Panc1 (cell line): Measurements from ENCODE around the gene ZNF283. TPM values are rescaled to one million over a fixed set of nuclear protein-coding genes. Genes with fewer than 3 reads are reported as not detected.
A peak's percentile ranks its signal among the peaks of the same experiment; 100 is the strongest.

Experiments
- ATAC-seq: fragments of 200-7000 bp; cut with Tn5 transposase; 2 replicates; pipeline ENCODE4 v1.9.1; 2020; ENCODE audit warnings: mild to moderate bottlenecking, moderate library complexity
- BruUV-seq: library from RNA; stranded (reverse); fragments of 400-500 nt; replicated peaks from 2 replicates; lab custom pipeline; 2021; lab: Mats Ljungman, UMichigan
- CTCF ChIA-PET: fragments of 300-600 bp; sonication (Branson Sonifier 250); formaldehyde crosslinking; loops from one replicate; lab custom pipeline; 2022; ENCODE audit warnings: antibody characterized with exemption; lab: Charles Lee
- POLR2A ChIA-PET: fragments of 300-600 bp; sonication (Branson Sonifier 250); formaldehyde crosslinking; loops from one replicate; lab custom pipeline; 2022; ENCODE audit warnings: antibody characterized with exemption; lab: Charles Lee
- DNase-seq: peaks from one replicate; pipeline ENCODE4 v3.0.0-alpha.2; 2010; ENCODE audit warnings: low read depth, low spot score
- H3K27ac ChIP-seq: 2 replicates; pipeline ENCODE4 v1.5.1; 2011; ENCODE audit warnings: mild to moderate bottlenecking, low read length, inconsistent platforms
- H3K27me3 ChIP-seq: fragments of 200-500 bp; sonication (Bioruptor generic); 2 replicates; pipeline ENCODE4 v1.6.0; 2014; ENCODE audit warnings: low read length, inconsistent platforms; ENCODE audit not compliant: control insufficient read depth, insufficient read depth
- H3K36me3 ChIP-seq: fragments of 200-500 bp; sonication (Bioruptor generic); 2 replicates; pipeline ENCODE4 v1.5.1; 2014; ENCODE audit warnings: inconsistent platforms, mild to moderate bottlenecking, low read length, moderate library complexity; ENCODE audit not compliant: control insufficient read depth, insufficient read depth
- H3K4me1 ChIP-seq: 2 replicates; pipeline ENCODE4 v1.5.1; 2011; ENCODE audit warnings: inconsistent platforms, mild to moderate bottlenecking, low read length, moderate library complexity; ENCODE audit not compliant: control insufficient read depth, insufficient read depth
- H3K4me3 ChIP-seq, 2 experiments: 2 replicates each; pipeline ENCODE4 v1.5.1; 2011 to 2012; ENCODE audit warnings: low read depth in 2 of 2, low read length in 2 of 2, mild to moderate bottlenecking in 2 of 2, inconsistent platforms in 1 of 2, moderate library complexity in 1 of 2
- H3K9me3 ChIP-seq: fragments of 200-500 bp; sonication (Bioruptor generic); 2 replicates; pipeline ENCODE4 v1.5.1; 2014; ENCODE audit warnings: low read depth, mild to moderate bottlenecking, inconsistent platforms, low read length, moderate library complexity; ENCODE audit not compliant: control insufficient read depth, insufficient read depth
- CTCF ChIP-seq: fragments of 450-650 bp; IDR thresholded peaks from 2 replicates; pipeline ENCODE4 v1.5.1; 2017; ENCODE audit warnings: mild to moderate bottlenecking
- POLR2AphosphoS5 ChIP-seq: IDR thresholded peaks from 2 replicates; pipeline ENCODE4 v1.6.1; 2012; ENCODE audit warnings: mild to moderate bottlenecking, low read depth, low read length, moderate library complexity
- REST ChIP-seq, 2 experiments: IDR thresholded peaks; 2 replicates each; pipeline ENCODE4 v1.6.1; 2011 to 2012; ENCODE audit warnings: low read depth in 2 of 2, control low read depth in 1 of 2, low read length in 1 of 2, mild to moderate bottlenecking in 1 of 2, moderate library complexity in 1 of 2; ENCODE audit not compliant: insufficient read depth in 1 of 2
- SIN3A ChIP-seq: IDR thresholded peaks from 2 replicates; pipeline ENCODE4 v1.6.1; 2012; ENCODE audit warnings: low read depth, mild to moderate bottlenecking, low read length, moderate library complexity, borderline replicate concordance; ENCODE audit not compliant: insufficient read depth
- TCF7L2 ChIP-seq: IDR thresholded peaks from 2 replicates; pipeline ENCODE4 v1.6.1; 2011; ENCODE audit warnings: mild to moderate bottlenecking, low read depth, low read length, inconsistent platforms
- in situ Hi-C: cut with HindIII; loops from 2 replicates; pipeline ENCODE4 v1.10.0; 2016; ENCODE audit warnings: low sequenced_read_pairs, low pct_unique_long_range_greater_than_20kb
- intact Hi-C: fragments of 100-400 bp; cut with micrococcal nuclease; formaldehyde crosslinking; loops from one replicate; pipeline ENCODE4 v1.10.0; 2022; ENCODE audit not compliant: unreplicated experiment
- total RNA-seq: library from RNA; stranded (reverse); gene quantifications from one replicate; pipeline ENCODE4 v1.2.1, GENCODE V29; 2021; ENCODE audit not compliant: unreplicated experiment

The ZNF283 gene
- total RNA-seq, 1 experiment from 2014 or later, result 6.9 TPM

GRCh38 chr19:43786665-43787064, 40.5 kb upstream of the ZNF283 start:
- in situ Hi-C loops, result no loop called here
- no TSS peak for BruUV-seq
- Histone ChIP-seq H3K4me1 (peaks cover 33% of the 10 kb centered on the region), H3K27me3 (no peaks in the 10 kb centered on the region), H3K27ac (no peak overlapping the region), H3K9me3 (no peaks in the 10 kb centered on the region), H3K36me3 (no peaks in the 10 kb centered on the region), H3K4me3 (no peak overlapping the region)
- ChIA-PET POLR2A (interaction anchor here (0.6 kb wide), 1 partner anchor 61 kb away, joined by 7 read pairs; no protein-coding TSS in a partner anchor), CTCF (interaction anchor here (0.8 kb wide), 1 partner anchor 29 kb away, joined by 3 read pairs; no protein-coding TSS in a partner anchor)
- DNase-seq (no peak), ATAC-seq (no peak)
- intact Hi-C loops, result no loop called here
- TF ChIP-seq POLR2AphosphoS5, result no peak
- TF ChIP-seq TCF7L2, result no peak
- no peak for TF ChIP-seq CTCF
- no peak for TF ChIP-seq SIN3A
- no peak for TF ChIP-seq REST (IDR thresholded peaks at IDR 0.05; ENCODE audit: insufficient read depth in 1 of 2, low read depth in 2 of 2, low read length in 1 of 2)

GRCh38 chr19:43789029-43789428, 38.1 kb upstream of the ZNF283 start:
- POLR2A ChIA-PET, result no interaction called here
- ATAC-seq, result no peak
- BruUV-seq, result no TSS peak
- TF ChIP-seq POLR2AphosphoS5, result no peak
- no peak for TF ChIP-seq SIN3A
- no peak for TF ChIP-seq CTCF
- TF ChIP-seq TCF7L2, result no peak
- TF ChIP-seq REST (IDR thresholded peaks at IDR 0.05; ENCODE audit: insufficient read depth in 1 of 2, low read depth in 2 of 2, low read length in 1 of 2), result peak; percentile 93 to 94
- Histone ChIP-seq H3K4me1 (peaks cover 11% of the 10 kb centered on the region), H3K4me3 (no peak overlapping the region), H3K27ac (no peak overlapping the region), H3K27me3 (no peaks in the 10 kb centered on the region), H3K9me3 (no peaks in the 10 kb centered on the region), H3K36me3 (no peaks in the 10 kb centered on the region)
- CTCF ChIA-PET, result interaction anchor here (0.5 kb wide), 1 partner anchor 178 kb away, joined by 7 read pairs; no protein-coding TSS in a partner anchor
- intact Hi-C loops (no loop called here), in situ Hi-C loops (no loop called here)
- DNase-seq, result no peak
